ENCODE data around the gene MRPL37. TPM values are rescaled to one million over a fixed set of nuclear protein-coding genes. Genes with fewer than 3 reads are reported as not detected.
A peak's percentile ranks its signal among the peaks of the same experiment; 100 is the strongest.

Gene MRPL37
- total RNA-seq, 1 donor from 2014 or later, result 42.6 TPM

GRCh38 chr1:54221867-54222484 is 22.0 kb downstream of the MRPL37 start:
- no peak for TF ChIP-seq CTCF (IDR thresholded peaks at IDR 0.05; ENCODE audit: insufficient read depth, low read length, severe bottlenecking)
- Histone ChIP-seq H3K27me3 (ENCODE audit: control insufficient read depth, insufficient read depth, low read length) (no peaks in the 10 kb centered on the region), H3K36me3 (ENCODE audit: control insufficient read depth, insufficient read depth, low read length) (peaks cover 10% of the 10 kb centered on the region), H3K4me3 (ENCODE audit: low read depth, low read length) (no peak overlapping the region)
- FAIRE-seq, result peak; percentile 62
- DNase-seq (ENCODE audit: low read depth), result no peak

- Histone ChIP-seq H3K27me3 (ENCODE audit: control insufficient read depth, insufficient read depth, low read length) (no peaks in the 10 kb centered on the region), H3K4me3 (ENCODE audit: low read depth, low read length) (no peak overlapping the region), H3K36me3 (ENCODE audit: control insufficient read depth, insufficient read depth, low read length) (peaks cover 7% of the 10 kb centered on the region)
- DNase-seq (ENCODE audit: low read depth) (no peak), FAIRE-seq (peak; percentile 50)
- no peak for TF ChIP-seq CTCF (IDR thresholded peaks at IDR 0.05; ENCODE audit: insufficient read depth, low read length, severe bottlenecking)
These were observed 22.7 kb downstream of the MRPL37 start for GRCh38 chr1:54222711-54223110.

GRCh38 chr1:54223441-54224202 is 23.7 kb downstream of the MRPL37 start:
- no peak for FAIRE-seq
- DNase-seq (ENCODE audit: low read depth), result no peak
- H3K27me3 ChIP-seq (ENCODE audit: control insufficient read depth, insufficient read depth, low read length), result no peaks in the 10 kb centered on the region
- peaks cover 1% of the 10 kb centered on the region for H3K36me3 ChIP-seq (ENCODE audit: control insufficient read depth, insufficient read depth, low read length)
- no peak overlapping the region for H3K4me3 ChIP-seq (ENCODE audit: low read depth, low read length)
- no peak for TF ChIP-seq CTCF (IDR thresholded peaks at IDR 0.05; ENCODE audit: insufficient read depth, low read length, severe bottlenecking)

GRCh38 chr1:54224233-54224632 is 24.3 kb downstream of the MRPL37 start:
- Histone ChIP-seq H3K4me3 (ENCODE audit: low read depth, low read length) (no peak overlapping the region), H3K27me3 (ENCODE audit: control insufficient read depth, insufficient read depth, low read length) (no peaks in the 10 kb centered on the region), H3K36me3 (ENCODE audit: control insufficient read depth, insufficient read depth, low read length) (peaks cover 1% of the 10 kb centered on the region)
- no peak for FAIRE-seq
- TF ChIP-seq CTCF (IDR thresholded peaks at IDR 0.05; ENCODE audit: insufficient read depth, low read length, severe bottlenecking), result no peak
- DNase-seq (ENCODE audit: low read depth), result no peak

- TF ChIP-seq CTCF (IDR thresholded peaks at IDR 0.05; ENCODE audit: insufficient read depth, low read length, severe bottlenecking), result no peak
- Histone ChIP-seq H3K4me3 (ENCODE audit: low read depth, low read length) (no peak overlapping the region), H3K27me3 (ENCODE audit: control insufficient read depth, insufficient read depth, low read length) (no peaks in the 10 kb centered on the region), H3K36me3 (ENCODE audit: control insufficient read depth, insufficient read depth, low read length) (peaks cover 1% of the 10 kb centered on the region)
- FAIRE-seq (no peak), DNase-seq (ENCODE audit: low read depth) (no peak)
These were observed 25.4 kb downstream of the MRPL37 start for GRCh38 chr1:54225378-54225777.

Data from bronchial epithelial cell (primary cell).